ENCODE measurements around the gene PLPPR2.

DNA sequence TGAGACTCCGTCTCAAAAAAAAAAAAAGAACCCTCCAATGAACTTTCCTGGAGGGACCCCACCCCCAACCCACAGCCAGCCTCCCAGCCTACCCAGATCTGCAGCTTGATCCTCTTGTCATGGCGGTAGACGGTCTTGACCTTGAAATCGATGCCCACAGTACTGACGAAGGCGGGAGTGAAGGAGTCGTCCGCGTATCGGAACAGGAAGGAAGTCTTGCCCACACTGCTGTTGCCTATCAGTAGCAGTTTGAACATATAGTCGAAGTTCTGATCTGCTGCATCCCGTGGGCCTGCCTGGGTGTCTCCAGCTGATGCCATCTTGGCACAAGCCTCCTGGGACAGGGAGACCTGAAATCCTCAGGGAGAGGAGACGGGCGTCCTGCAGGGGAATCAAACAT lies 18.2 kb upstream of the PLPPR2 start:
- TF ChIP-seq, protein P1, sequence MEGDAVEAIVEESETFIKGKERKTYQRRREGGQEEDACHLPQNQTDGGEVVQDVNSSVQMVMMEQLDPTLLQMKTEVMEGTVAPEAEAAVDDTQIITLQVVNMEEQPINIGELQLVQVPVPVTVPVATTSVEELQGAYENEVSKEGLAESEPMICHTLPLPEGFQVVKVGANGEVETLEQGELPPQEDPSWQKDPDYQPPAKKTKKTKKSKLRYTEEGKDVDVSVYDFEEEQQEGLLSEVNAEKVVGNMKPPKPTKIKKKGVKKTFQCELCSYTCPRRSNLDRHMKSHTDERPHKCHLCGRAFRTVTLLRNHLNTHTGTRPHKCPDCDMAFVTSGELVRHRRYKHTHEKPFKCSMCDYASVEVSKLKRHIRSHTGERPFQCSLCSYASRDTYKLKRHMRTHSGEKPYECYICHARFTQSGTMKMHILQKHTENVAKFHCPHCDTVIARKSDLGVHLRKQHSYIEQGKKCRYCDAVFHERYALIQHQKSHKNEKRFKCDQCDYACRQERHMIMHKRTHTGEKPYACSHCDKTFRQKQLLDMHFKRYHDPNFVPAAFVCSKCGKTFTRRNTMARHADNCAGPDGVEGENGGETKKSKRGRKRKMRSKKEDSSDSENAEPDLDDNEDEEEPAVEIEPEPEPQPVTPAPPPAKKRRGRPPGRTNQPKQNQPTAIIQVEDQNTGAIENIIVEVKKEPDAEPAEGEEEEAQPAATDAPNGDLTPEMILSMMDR (conservative IDR thresholded peaks at IDR 0.05 in 1 of 2, IDR thresholded peaks at IDR 0.05 in 1 of 2; ENCODE audit: extremely low read depth in 1 of 2, insufficient read depth in 1 of 2, low read depth in 1 of 2, low read length in 2 of 2) = no peak
- TF ChIP-seq EZH2 (IDR thresholded peaks at IDR 0.05; ENCODE audit: borderline replicate concordance, low read length) = no peak
